ES-I3 (cell line): ENCODE data around the gene CPLX3.
"Not testable (repeated sequence)": the region's sequence is repeated elsewhere in the genome, so short reads cannot be mapped to it uniquely, and the experiment has no call there.

Experiments used
- H3K36me3 ChIP-seq: 2 replicates; pipeline ENCODE4 v1.6.1; 2013; ENCODE audit warnings: mild to moderate bottlenecking, low read length, control low read depth, moderate library complexity; ENCODE audit not compliant: insufficient read depth
- H3K4me1 ChIP-seq: 2 replicates; pipeline ENCODE4 v1.6.1; 2013; ENCODE audit warnings: mild to moderate bottlenecking, control low read depth, low read length; ENCODE audit not compliant: insufficient read depth
- H3K9ac ChIP-seq: 2 replicates; pipeline ENCODE4 v1.6.1; 2013; ENCODE audit warnings: low read depth, mild to moderate bottlenecking, low read length, moderate library complexity
- H3K9me3 ChIP-seq: 2 replicates; pipeline ENCODE4 v1.6.1; 2013; ENCODE audit warnings: mild to moderate bottlenecking, low read length, moderate library complexity; ENCODE audit not compliant: control insufficient read depth, insufficient read depth

Gene CPLX3

DNA sequence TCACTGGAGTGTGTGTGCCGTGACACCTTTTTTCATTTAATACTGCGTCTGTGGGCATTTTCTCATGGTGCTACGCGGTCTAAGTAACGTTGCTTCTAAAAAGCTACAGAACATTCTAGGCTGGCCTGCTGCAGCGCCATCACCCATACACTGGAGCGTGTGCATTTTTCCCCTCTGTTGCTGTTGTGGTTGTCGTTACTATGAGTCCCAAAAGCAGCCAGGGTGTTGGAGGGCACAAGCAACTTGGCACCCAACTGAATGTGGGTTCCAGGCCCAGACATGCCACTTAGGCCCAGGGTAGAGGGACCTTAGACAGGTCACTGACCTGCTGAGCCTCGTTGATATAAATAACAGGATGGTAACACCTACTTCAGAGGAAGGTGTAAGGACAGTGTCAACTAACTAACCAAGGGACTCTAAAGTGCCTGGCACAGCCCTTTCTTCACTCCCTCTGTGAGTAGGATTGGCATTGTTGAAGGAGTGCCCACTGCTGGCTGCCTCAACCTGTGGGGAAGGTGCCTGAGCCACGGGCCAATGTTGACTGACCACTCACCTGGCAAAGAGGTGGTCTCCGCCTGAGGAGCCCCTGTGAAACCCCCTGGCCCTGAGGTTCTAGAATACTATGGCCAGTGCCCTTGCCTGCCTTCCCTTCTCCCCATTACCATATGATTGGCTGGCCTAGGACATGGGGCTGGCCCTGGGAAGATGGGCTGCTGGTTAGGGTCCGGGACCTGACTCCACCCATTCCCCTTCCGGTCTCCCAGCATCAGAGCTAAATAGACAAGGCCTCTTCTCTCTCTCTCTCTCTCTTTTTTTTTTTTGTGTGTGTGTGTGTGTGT lies 41.0 kb upstream of the CPLX3 start:
- Histone ChIP-seq H3K9ac (no peak overlapping the region), H3K36me3 (no peaks in the 10 kb centered on the region), H3K9me3 (no peaks in the 10 kb centered on the region), H3K4me1 (peaks cover 33% of the 10 kb centered on the region)

DNA sequence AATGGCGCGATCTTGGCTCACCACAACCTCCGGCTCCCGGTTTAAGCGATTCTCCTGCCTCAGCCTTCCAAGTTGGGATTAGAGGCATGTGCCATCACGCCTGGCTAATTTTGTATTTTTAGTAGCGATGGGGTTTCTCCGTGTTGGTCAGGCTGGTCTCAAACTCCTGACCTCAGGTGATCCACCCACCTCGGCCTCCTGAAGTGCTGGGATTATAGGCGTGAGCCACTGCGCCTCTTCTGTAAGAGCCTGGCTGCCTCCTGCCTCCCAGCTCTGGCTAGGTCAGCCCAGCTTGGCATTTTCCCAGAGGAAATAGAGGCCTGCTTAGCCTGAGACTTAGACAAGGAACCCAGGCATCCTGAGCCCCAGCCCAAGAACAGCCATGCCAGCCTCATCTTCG lies 40.3 kb upstream of the CPLX3 start:
- H3K4me1 ChIP-seq: peaks cover 27% of the 10 kb centered on the region
- not testable (repeated sequence) for H3K36me3 ChIP-seq, H3K9me3 ChIP-seq, H3K9ac ChIP-seq

DNA sequence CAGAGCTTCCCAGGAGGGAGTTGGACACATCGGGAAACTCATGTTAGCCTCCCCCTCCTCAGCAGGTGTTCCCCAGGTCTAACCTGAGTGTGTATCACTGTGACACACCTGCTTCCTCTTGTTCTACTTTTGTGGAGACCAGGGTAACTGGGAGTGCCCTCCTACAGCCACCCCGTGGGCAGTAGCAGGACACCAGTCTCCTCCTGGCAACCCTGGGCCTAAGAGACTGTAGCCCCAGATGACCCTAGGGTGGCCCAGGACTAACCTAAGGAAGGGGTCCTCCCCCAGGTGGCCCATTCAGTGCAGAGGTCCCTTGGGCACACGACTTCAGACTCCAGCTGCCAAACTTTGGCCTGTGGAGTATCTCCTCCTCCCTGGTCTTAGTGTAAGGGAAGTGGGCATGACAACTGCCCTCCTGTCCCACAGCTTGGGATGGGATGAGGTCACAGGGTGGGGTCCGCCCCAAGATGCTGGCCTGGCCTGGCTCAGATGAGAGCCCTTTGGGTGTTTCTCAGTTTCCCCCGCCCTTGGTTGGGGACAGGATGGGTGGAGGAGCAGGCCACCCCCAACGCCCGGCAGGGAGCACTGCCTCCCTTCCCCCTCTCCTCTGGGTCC lies 39.8 kb upstream of the CPLX3 start:
- Histone ChIP-seq H3K9me3 (no peaks in the 10 kb centered on the region), H3K9ac (no peak overlapping the region), H3K36me3 (no peaks in the 10 kb centered on the region), H3K4me1 (peaks cover 26% of the 10 kb centered on the region)

DNA sequence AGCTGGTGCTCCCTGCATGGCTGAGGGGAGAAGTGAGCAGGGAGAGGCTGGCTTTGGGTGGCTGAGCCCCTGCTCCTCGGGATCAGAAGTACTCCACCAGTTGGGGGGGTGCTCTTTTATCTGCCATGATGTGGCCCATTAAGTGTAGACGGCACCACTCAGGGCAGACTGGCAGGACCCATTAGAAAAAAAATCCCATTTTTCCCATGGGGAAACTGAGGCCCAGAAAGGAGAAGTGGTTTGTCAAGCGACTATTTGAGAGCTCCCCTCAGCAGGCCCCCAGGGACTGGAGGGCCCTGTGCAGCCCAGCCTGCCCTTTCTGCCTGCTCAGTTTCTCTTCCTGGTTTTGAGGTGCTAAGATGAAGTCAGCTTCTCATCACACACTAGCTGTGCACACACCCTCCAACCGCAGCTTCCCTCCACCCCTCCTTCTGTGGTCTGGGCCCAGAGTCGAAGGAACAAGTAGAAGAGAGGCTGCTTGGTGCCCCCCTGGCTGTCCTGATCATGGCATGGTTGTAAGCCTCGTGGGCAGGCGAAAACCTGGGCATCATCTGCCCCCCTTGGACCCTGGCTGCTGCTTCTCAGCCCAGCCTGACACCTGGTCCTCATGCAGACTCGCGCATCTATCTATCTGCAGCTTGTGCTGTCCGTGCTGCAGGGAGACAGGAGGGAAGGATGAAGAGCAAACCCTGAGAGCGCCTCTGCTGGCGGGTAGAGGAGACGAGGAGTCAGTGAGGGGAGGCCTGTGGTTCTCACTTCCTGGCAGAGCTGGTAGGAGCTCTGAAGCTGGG lies 39.0 kb upstream of the CPLX3 start:
- no peak overlapping the region for H3K9ac ChIP-seq
- no peaks in the 10 kb centered on the region for H3K9me3 ChIP-seq
- no peaks in the 10 kb centered on the region for H3K36me3 ChIP-seq
- peaks cover 26% of the 10 kb centered on the region for H3K4me1 ChIP-seq

DNA sequence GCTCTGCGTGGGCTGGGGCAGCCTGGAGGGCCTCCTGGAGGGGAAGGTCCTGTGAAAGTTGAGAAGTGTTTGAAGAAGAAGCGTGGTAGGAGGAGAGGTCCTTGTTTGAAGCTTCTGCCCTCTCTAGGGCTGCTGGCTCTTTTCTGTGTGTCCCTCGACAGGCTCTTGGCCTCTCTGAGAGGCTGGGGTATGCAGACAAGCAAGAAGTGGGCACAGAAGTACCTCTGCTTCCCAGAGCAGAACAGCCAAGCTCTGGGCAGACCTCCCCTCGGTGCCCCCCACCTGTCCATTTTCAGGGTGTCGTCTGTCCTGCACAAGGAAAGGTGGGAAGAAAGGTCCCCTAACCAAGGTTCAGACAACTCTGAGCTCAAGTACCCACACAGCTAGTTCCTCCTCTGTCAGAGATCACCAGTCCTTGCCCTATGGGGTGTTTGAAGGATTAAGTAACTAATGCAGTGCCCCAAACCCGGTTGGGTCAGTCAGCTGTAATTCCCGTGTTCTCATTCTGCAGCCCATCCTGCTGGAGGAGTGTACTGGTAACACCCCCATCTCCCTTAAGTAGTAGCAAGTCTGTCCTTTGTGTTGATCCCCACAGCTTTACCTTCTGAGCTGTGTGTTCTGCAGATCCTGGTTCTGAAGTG lies 38.3 kb upstream of the CPLX3 start:
- H3K4me1 ChIP-seq: peaks cover 31% of the 10 kb centered on the region
- H3K36me3 ChIP-seq: no peaks in the 10 kb centered on the region
- no peaks in the 10 kb centered on the region for H3K9me3 ChIP-seq
- no peak overlapping the region for H3K9ac ChIP-seq

DNA sequence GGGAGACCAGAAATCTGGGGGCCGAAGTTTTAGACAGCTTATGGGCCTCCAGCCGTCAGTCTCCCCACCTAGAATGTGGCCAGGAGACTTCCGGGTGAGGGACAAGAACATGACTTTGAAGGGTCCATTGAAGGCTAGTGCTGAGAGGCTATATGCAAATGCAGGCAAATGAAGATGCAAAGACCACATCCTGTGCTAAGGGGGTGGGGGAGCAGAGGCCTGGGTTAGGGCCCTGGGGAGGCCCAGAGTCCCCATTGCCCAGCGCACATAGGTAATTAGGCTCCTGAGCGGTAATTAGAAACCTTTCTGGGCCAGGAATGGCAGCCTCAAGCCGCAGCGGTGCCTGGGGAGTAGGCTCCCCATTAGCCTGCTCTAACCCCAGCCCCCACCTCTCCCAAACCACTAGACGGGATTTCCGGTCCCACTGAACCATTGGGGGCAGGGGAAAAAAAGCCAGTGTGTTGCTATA lies 37.7 kb upstream of the CPLX3 start:
- H3K9ac ChIP-seq: no peak overlapping the region
- no peaks in the 10 kb centered on the region for H3K36me3 ChIP-seq
- H3K4me1 ChIP-seq: peaks cover 33% of the 10 kb centered on the region
- H3K9me3 ChIP-seq: no peaks in the 10 kb centered on the region

DNA sequence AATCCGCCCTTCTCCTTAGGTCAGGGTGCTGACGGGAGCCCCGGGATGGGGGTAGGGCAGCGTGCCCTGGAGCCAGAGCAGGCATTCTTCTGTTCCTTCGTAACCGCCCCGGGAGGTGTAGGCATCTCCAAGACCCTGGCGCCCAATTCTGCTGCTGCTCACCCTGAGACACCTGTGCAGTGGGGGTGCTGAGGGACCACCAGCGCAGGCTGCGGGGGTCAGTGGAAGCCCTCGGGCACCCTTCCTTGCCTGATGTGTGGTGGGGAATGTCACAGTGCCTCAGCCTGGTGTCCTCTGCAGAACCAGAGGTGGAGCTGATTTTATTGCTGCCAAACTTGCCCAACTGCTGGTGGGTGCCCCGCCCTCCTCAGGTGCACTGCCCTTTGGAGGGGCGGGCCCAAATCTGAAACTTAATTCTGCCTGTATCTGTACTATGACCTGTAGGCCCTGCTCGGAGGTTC lies 37.2 kb upstream of the CPLX3 start:
- Histone ChIP-seq H3K9ac (no peak overlapping the region), H3K4me1 (peaks cover 30% of the 10 kb centered on the region), H3K36me3 (no peaks in the 10 kb centered on the region), H3K9me3 (no peaks in the 10 kb centered on the region)

DNA sequence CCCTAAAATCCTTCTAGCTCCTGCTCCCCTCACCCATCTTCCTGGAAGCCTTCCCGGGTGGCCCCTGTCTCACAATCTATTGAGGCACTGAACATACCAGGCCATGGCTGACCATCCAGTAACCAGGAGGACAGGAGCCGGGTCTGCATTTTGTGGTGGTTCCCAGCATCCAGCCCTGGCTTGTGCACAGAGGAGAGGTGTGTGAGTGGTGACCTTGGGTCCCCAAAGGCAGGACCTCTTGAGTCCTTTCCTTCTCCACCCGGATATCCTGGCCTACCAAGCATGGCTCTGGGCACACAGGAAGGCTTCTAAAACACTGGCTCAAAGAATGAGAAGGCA lies 36.7 kb upstream of the CPLX3 start:
- H3K36me3 ChIP-seq: no peaks in the 10 kb centered on the region
- H3K9me3 ChIP-seq: no peaks in the 10 kb centered on the region
- no peak overlapping the region for H3K9ac ChIP-seq
- H3K4me1 ChIP-seq: peaks cover 30% of the 10 kb centered on the region

DNA sequence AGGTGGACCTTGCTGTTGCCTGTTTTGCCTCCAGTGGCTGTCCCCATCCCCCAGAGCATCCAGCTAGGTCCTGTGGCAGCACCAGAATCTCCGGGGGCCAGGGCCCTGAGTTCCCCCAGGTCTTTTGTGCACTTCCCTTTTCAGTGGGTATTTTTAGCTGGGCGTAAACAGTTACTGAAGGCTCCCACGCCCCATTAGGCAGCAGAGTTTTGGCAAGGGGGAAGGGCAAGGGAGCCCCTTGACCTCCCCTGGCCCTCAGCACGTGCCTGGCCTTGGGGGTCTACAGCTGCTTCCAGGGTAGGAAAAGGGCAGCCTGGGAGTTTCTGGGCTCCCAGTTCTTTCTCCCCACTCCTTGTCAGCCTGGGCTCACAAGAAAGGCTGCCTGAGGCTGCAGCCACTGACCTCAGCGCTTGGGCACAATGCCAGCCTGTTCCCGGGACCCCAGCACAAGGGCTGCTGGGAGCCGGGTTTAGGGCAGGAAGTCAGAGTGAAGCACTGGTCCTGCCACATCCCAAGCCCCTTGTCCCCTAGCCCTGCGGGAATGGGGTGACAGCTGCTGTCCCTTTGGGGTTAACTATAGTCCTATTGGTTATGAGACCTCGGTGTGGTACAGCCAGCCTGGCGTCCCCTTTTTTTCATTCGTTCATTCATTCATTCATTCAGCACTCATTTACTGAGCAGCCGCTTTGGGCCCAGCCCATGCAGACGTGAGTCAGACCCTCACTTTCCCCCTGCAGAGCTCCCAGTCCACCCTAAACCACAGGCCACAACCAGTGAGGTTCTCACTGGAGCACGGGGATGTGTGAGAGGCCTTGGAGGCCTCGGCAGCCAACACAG lies 36.1 kb upstream of the CPLX3 start:
- peaks cover 30% of the 10 kb centered on the region for H3K4me1 ChIP-seq
- H3K9me3 ChIP-seq: no peaks in the 10 kb centered on the region
- no peaks in the 10 kb centered on the region for H3K36me3 ChIP-seq
- no peak overlapping the region for H3K9ac ChIP-seq

DNA sequence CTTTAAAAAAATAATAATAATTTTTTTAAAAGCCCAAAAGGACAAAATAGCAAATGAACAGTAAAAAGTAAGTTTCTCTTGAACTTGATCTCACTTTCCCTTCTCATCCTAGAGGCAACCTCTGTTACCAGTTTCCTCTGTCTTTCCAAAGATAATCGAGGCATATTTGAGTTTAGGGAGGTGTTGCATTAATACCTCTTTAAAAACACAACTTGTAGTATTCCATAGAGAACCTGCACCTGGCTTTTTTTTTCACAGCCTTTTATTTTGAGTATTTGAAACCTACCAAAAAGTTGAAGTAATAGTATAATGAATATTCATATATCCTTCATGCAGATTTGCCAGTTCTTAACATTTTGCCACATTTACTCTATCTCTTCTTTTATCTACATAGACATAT lies 35.4 kb upstream of the CPLX3 start:
- H3K4me1 ChIP-seq: peaks cover 30% of the 10 kb centered on the region
- H3K9ac ChIP-seq: no peak overlapping the region
- H3K9me3 ChIP-seq: no peaks in the 10 kb centered on the region
- no peaks in the 10 kb centered on the region for H3K36me3 ChIP-seq

DNA sequence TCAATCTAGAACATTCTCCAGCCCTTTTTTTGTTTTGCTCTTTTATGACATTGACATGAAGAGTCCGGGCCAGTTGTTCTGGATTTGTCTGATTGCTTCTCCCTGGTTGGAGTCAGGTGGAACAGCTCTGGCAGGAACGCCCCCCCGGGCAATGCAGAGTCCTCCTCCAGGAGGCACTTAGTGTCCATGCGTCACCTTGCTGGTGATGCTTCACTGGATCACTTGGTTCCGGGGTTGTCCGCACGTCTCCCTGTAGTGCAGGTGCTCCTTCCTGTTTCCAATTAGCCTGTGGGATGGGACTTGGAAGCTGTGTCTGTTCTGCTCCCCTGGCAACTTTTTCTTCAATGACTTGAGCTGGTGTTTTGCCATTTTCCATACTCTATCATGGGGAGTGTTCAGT lies 34.8 kb upstream of the CPLX3 start:
- Histone ChIP-seq H3K36me3 (no peaks in the 10 kb centered on the region), H3K9ac (no peak overlapping the region), H3K9me3 (no peaks in the 10 kb centered on the region), H3K4me1 (peaks cover 30% of the 10 kb centered on the region)

DNA sequence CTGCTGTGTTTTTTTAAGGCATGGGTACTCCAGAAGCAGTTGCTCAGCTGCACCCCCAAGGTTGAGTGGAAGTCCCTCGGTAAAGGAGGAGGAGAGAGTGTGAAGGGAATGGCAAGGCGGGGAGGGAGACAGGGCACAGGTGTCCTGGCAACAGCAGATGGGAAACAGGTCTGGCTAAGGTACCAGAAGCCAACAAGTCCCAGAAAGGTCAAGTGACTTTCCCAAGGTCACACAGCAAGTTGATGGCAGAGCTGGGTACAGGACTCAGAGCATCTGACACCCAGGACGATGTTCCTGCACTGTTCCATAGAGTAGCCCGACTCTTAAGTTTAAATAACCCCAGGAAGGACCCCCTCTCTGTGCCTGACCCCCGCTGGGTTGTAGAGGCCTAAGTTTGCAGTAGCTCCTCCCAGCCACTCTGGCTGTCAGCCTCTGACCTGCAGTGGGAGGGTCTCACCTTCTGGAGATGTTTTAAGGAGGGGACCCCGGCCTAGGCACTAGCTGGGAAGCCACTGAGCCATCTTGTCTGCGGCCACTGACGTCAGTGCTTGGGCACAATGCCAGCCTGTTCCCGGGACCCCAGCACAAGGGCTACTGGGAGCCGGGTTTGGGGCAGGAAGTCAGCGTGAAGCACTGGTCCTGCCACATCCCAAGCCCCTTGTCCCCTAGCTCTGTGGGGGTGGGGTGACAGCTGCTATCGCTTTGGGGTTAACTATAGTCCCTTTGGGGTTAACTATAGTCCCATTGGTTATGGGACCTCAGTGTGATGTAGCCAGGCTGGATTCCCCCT lies 34.0 kb upstream of the CPLX3 start:
- Histone ChIP-seq H3K9me3 (no peaks in the 10 kb centered on the region), H3K9ac (no peak overlapping the region), H3K36me3 (no peaks in the 10 kb centered on the region), H3K4me1 (peaks cover 30% of the 10 kb centered on the region)
